K562 (cell line): ENCODE measurements around the gene PRSS53. TPM values are rescaled to one million over a fixed set of nuclear protein-coding genes. Genes with fewer than 3 reads are reported as not detected.

Experiments used
- ATAC-seq: fragments of 200-7000 bp; cut with Tn5 transposase; 3 replicates; pipeline ENCODE4 v1.9.1; 2020; ENCODE audit warnings: moderate library complexity
- BruUV-seq: library from RNA; stranded (reverse); fragments of 400-500 nt; replicated peaks from 2 replicates; lab custom pipeline; 2021; lab: Mats Ljungman, UMichigan
- CTCF ChIA-PET: fragments of 300-600 bp; formaldehyde crosslinking; extraction: SDS; loops from one replicate; lab custom pipeline; 2021; ENCODE audit warnings: low intra/inter-chr PET ratio; lab: Yijun Ruan, JAX
- POLR2A ChIA-PET: fragments of 300-600, 350-650 bp; sonication (Branson Sonifier 250); formaldehyde crosslinking; extraction: SDS; loops from one replicate; lab custom pipeline; 2021; ENCODE audit warnings: antibody characterized with exemption, inconsistent platforms; lab: Yijun Ruan, JAX
- DNase-seq, 4 experiments: peaks; one replicate each; pipeline versions ENCODE4 v3.0.0 to v3.0.0-alpha.2; 2011 to 2018; ENCODE audit warnings: low spot score in 3 of 4, mixed read lengths in 3 of 4; ENCODE audit errors: extremely low read depth in 1 of 4
- FAIRE-seq: peaks from 2 replicates; lab custom pipeline; 2011; peaks lifted over from hg19 to GRCh38; lab: Jason Lieb, UNC
- H2AFZ ChIP-seq: 2 replicates; pipeline ENCODE4 v1.6.0; 2011; ENCODE audit warnings: low read depth, low read length, control low read depth, inconsistent platforms
- H3K27ac ChIP-seq: fragments of 200-600 bp; 3 replicates; pipeline ENCODE4 v1.8.0; 2011; ENCODE audit warnings: low read depth, mild to moderate bottlenecking, control low read depth, inconsistent platforms, low read length, moderate library complexity, mixed read lengths; ENCODE audit errors: extremely low read depth
- H3K27me3 ChIP-seq, 2 experiments: fragments of 300-600 bp in 1 of 2; 2 replicates in 1 of 2; 3 replicates in 1 of 2; pipeline versions ENCODE4 v1.6.0 to v1.8.0; 2011; ENCODE audit warnings: inconsistent platforms in 2 of 2, low read length in 2 of 2, mild to moderate bottlenecking in 1 of 2, mixed read lengths in 1 of 2, moderate library complexity in 1 of 2; ENCODE audit not compliant: control insufficient read depth in 2 of 2, insufficient read depth in 2 of 2
- H3K36me3 ChIP-seq: fragments of 300-600 bp; 3 replicates; pipeline ENCODE4 v1.8.0; 2011; ENCODE audit warnings: mild to moderate bottlenecking, low read length, inconsistent platforms; ENCODE audit not compliant: control insufficient read depth, insufficient read depth
- H3K4me1 ChIP-seq, 2 experiments: fragments of 200-600 bp in 1 of 2; replicated peaks in 1 of 2; 2 replicates in 1 of 2; 3 replicates in 1 of 2; pipeline versions ENCODE4 v1.5.1 to v1.8.0; 2011; ENCODE audit warnings: inconsistent platforms in 2 of 2, low read length in 2 of 2, mild to moderate bottlenecking in 1 of 2, mixed read lengths in 1 of 2, moderate library complexity in 1 of 2; ENCODE audit not compliant: control insufficient read depth in 2 of 2, insufficient read depth in 2 of 2
- H3K4me2 ChIP-seq: 2 replicates; pipeline ENCODE4 v1.6.1; 2011; ENCODE audit warnings: low read length, control low read depth, inconsistent platforms, mixed read lengths; ENCODE audit not compliant: insufficient read depth
- H3K4me3 ChIP-seq: fragments of 200-600 bp; sonication (generic), shearing (Covaris generic); 2 replicates; pipeline ENCODE4 v1.5.1; 2016; ENCODE audit warnings: control low read depth, inconsistent platforms
- H3K79me2 ChIP-seq: fragments of 200-600 bp; 3 replicates; pipeline ENCODE4 v1.8.0; 2011; ENCODE audit warnings: low read length, inconsistent platforms; ENCODE audit not compliant: control insufficient read depth, insufficient read depth
- H3K9ac ChIP-seq, 2 experiments: 2 replicates each; pipeline versions ENCODE4 v1.6.0 to v1.6.1; 2011; ENCODE audit warnings: low read depth in 2 of 2, low read length in 2 of 2, control low read depth in 1 of 2, inconsistent platforms in 1 of 2, mild to moderate bottlenecking in 1 of 2, mixed read lengths in 1 of 2; ENCODE audit not compliant: insufficient read depth in 1 of 2
- H3K9me1 ChIP-seq: one replicate; pipeline ENCODE4 v1.6.0; 2011; ENCODE audit warnings: inconsistent platforms, mild to moderate bottlenecking, low read length, moderate library complexity; ENCODE audit not compliant: control insufficient read depth, insufficient read depth
- H3K9me3 ChIP-seq: replicated peaks from 2 replicates; pipeline ENCODE4 v1.5.1; 2011; ENCODE audit warnings: low read depth, low read length, inconsistent platforms; ENCODE audit not compliant: control insufficient read depth, insufficient read depth
- H4K20me1 ChIP-seq: replicated peaks from 2 replicates; pipeline ENCODE4 v1.6.1; 2011; ENCODE audit warnings: low read length, inconsistent platforms, mixed read lengths; ENCODE audit not compliant: control insufficient read depth, insufficient read depth
- ELF4 ChIP-seq: fragments of 450-650 bp; formaldehyde crosslinking; IDR thresholded peaks from 2 replicates; pipeline ENCODE4 v1.4.0; 2022; ENCODE audit warnings: missing genetic modification characterization
- IRF9 ChIP-seq: fragments of 450-650 bp; IDR thresholded peaks from 2 replicates; pipeline ENCODE4 v1.6.1; 2016; ENCODE audit warnings: missing biosample characterization, missing genetic modification characterization
- L3MBTL2 ChIP-seq: fragments of 450-650 bp; IDR thresholded peaks from 2 replicates; pipeline ENCODE4 v1.6.1; 2016; ENCODE audit warnings: mild to moderate bottlenecking, moderate library complexity
- SRSF3 ChIP-seq: fragments of 200-400 bp; formaldehyde crosslinking; IDR thresholded peaks from 2 replicates; pipeline ENCODE4 v1.6.1; 2016; ENCODE audit warnings: mild to moderate bottlenecking, low read length, moderate library complexity; ENCODE audit not compliant: insufficient read depth
- TFAM ChIP-seq: fragments of 250-450 bp; sonication (Bioruptor Pico); conservative IDR thresholded peaks from 2 replicates; pipeline ENCODE4 v1.5.0; 2021; ENCODE audit warnings: mild to moderate bottlenecking, moderate library complexity
- WGBS: fragments of 100-300 bp; shearing (Covaris generic); methylation state at CpG from one replicate; pipeline ENCODE4 v1.1.6; 2016; ENCODE audit warnings: low coverage, mixed read lengths; ENCODE audit not compliant: insufficient coverage; ENCODE audit errors: missing lambda C conversion rate; 5-methylcytosine and 5-hydroxymethylcytosine counted together
- in situ Hi-C: fragments of 300-500 bp; cut with MboI; formaldehyde crosslinking; loops from 4 replicates; pipeline ENCODE4 v1.15.0; 2018; ENCODE audit warnings: inconsistent platforms, mixed read lengths
- intact Hi-C: fragments of 100-400 bp; cut with micrococcal nuclease; formaldehyde crosslinking; loops from 2 replicates; pipeline ENCODE4 v1.14.2; 2022
- polyA plus RNA-seq, 8 experiments: library from polyadenylated mRNA; depleted of rRNA in 4 of 8; stranded (reverse) in 5 of 8; unstranded in 3 of 8; fragments of >200 nt; fragmentation: Nextera tagmentation in 2 of 8; fragmentation: Illumina TruSeq in 1 of 8; extraction: Ambion mirVana in 2 of 8; extraction: Trizol in 1 of 8; gene quantifications; 2 replicates each; pipeline versions ENCODE4 v1.2.1 to v1.2.3, GENCODE V29; 2011 to 2014; ENCODE audit warnings: inconsistent platforms in 1 of 8, missing spikeins in 1 of 8
- total RNA-seq, 7 experiments: library from RNA; depleted of rRNA in 6 of 7; stranded (reverse); fragments of >200 nt in 6 of 7; fragmentation: Illumina TruSeq in 2 of 7; extraction: Trizol in 2 of 7; gene quantifications; 2 replicates each; pipeline versions ENCODE4 v1.2.1 to v1.2.3, GENCODE V29; 2011 to 2021; ENCODE audit warnings: low replicate concordance in 1 of 7

Gene PRSS53
- total and polyA plus RNA-seq, 9 of the 15 experiments (the other 6 are each of a cell fraction or from before 2014, with no cell fraction given), result 0.40 to 1.9 (median 0.78) TPM; not detected in 2

GRCh38 chr16:31036691-31037090 lies 52.1 kb downstream of the PRSS53 start:
- H3K4me2 ChIP-seq, result no peak overlapping the region
- intact Hi-C loops (no loop called here), in situ Hi-C loops (no loop called here)
- H2AFZ ChIP-seq, result no peak overlapping the region
- H4K20me1 ChIP-seq, result peaks cover 4% of the 10 kb centered on the region
- 0 out of 2 replicates have a peak, but pooled peaks have one; percentile 15 for TF ChIP-seq ELF4 (CRISPR knock-in tag)
- no peak for TF ChIP-seq TFAM (CRISPR knock-in tag)
- no peak for TF ChIP-seq L3MBTL2
- TF ChIP-seq SRSF3, result no peak
- no peak for TF ChIP-seq IRF9 (tag)
- H3K4me3 ChIP-seq, result no peak overlapping the region
- WGBS, result 7% methylated on average over 2 of the region's 2 CpGs
- no peaks in the 10 kb centered on the region; the same call in 1 of the 2 replicates for H3K9me3 ChIP-seq
- H3K9ac ChIP-seq, result no peak overlapping the region
- H3K27ac ChIP-seq, result no peak overlapping the region
- H3K4me1 ChIP-seq, result peaks cover 16 to 18% of the 10 kb centered on the region in 2 experiments
- peaks cover 46% of the 10 kb centered on the region; the same call in 2 of the 3 replicates for H3K36me3 ChIP-seq
- H3K79me2 ChIP-seq, result peaks cover 21% of the 10 kb centered on the region
- DNase-seq, result no peak
- no peak for ATAC-seq
- ChIA-PET POLR2A (interaction anchor here (0.7 kb wide), 1 partner anchor 144 kb away, joined by 3 read pairs; no protein-coding TSS in a partner anchor), CTCF (no interaction called here)
- no peak for FAIRE-seq
- H3K27me3 ChIP-seq, result no peaks in the 10 kb centered on the region
- BruUV-seq, result no TSS peak
- H3K9me1 ChIP-seq, result peaks cover 5% of the 10 kb centered on the region
